HEK293T (cell line): ENCODE data around the gene FBXW5.

ENCODE experiments used
- CTCF ChIA-PET: fragments of 350-600 bp; formaldehyde crosslinking; extraction: SDS; loops from one replicate; lab custom pipeline; 2021; ENCODE audit warnings: antibody characterized with exemption, inconsistent platforms; lab: Yijun Ruan, JAX
- POLR2A ChIA-PET: fragments of 350-600 bp; formaldehyde crosslinking; extraction: SDS; loops from one replicate; lab custom pipeline; 2020; ENCODE audit warnings: antibody characterized with exemption, inconsistent platforms; lab: Yijun Ruan, JAX
- DNase-seq: peaks from one replicate; pipeline ENCODE4 v3.0.0; 2012; ENCODE audit warnings: mixed read lengths; ENCODE audit errors: extremely low spot score
- ARNT ChIP-seq: fragments of 450-650 bp; IDR thresholded peaks from 2 replicates; pipeline ENCODE4 v1.6.1; 2017; ENCODE audit warnings: mild to moderate bottlenecking
- BHLHE40 ChIP-seq: fragments of 450-650 bp; IDR thresholded peaks from 2 replicates; pipeline ENCODE4 v1.6.1; 2016; ENCODE audit warnings: mild to moderate bottlenecking, moderate library complexity, borderline replicate concordance
- CTBP1 ChIP-seq: fragments of 450-650 bp; IDR thresholded peaks from 2 replicates; pipeline ENCODE4 v1.6.1; 2016; ENCODE audit warnings: borderline replicate concordance
- ELF4 ChIP-seq: fragments of 450-650 bp; IDR thresholded peaks from 2 replicates; pipeline ENCODE4 v1.6.1; 2017; ENCODE audit warnings: antibody characterized with exemption
- FOXA1 ChIP-seq: fragments of 450-650 bp; IDR thresholded peaks from 2 replicates; pipeline ENCODE4 v1.6.1; 2016; ENCODE audit warnings: mild to moderate bottlenecking
- FOXK2 ChIP-seq: fragments of 450-650 bp; IDR thresholded peaks from 2 replicates; pipeline ENCODE4 v1.6.1; 2016; ENCODE audit warnings: mild to moderate bottlenecking
- FOXM1 ChIP-seq: fragments of 450-650 bp; IDR thresholded peaks from 2 replicates; pipeline ENCODE4 v1.6.1; 2017; ENCODE audit warnings: mild to moderate bottlenecking, borderline replicate concordance
- HDGF ChIP-seq: fragments of 450-650 bp; IDR thresholded peaks from 2 replicates; pipeline ENCODE4 v1.6.1; 2017; ENCODE audit warnings: antibody characterized with exemption, borderline replicate concordance
- L3MBTL2 ChIP-seq: fragments of 450-650 bp; conservative IDR thresholded peaks from 2 replicates; pipeline ENCODE4 v1.6.1; 2016; ENCODE audit warnings: mild to moderate bottlenecking
- LEF1 ChIP-seq: fragments of 450-650 bp; IDR thresholded peaks from 2 replicates; pipeline ENCODE4 v1.6.1; 2017; ENCODE audit warnings: mild to moderate bottlenecking, borderline replicate concordance
- NFRKB ChIP-seq: fragments of 450-650 bp; IDR thresholded peaks from 2 replicates; pipeline ENCODE4 v1.6.1; 2016; ENCODE audit warnings: mild to moderate bottlenecking, moderate library complexity
- SP1 ChIP-seq: fragments of 450-650 bp; IDR thresholded peaks from 2 replicates; pipeline ENCODE4 v1.6.1; 2017
- SUZ12 ChIP-seq: fragments of 450-650 bp; IDR thresholded peaks from 2 replicates; pipeline ENCODE4 v1.6.1; 2016; ENCODE audit warnings: mild to moderate bottlenecking
- TARDBP ChIP-seq: fragments of 450-650 bp; IDR thresholded peaks from 2 replicates; pipeline ENCODE4 v1.6.1; 2016
- ZNF384 ChIP-seq: fragments of 450-650 bp; IDR thresholded peaks from 2 replicates; pipeline ENCODE4 v1.6.1; 2016
- TF ChIP-seq, protein P1 (sequence below): fragments of 450-650 bp; IDR thresholded peaks from 2 replicates; pipeline ENCODE4 v1.6.1; 2016

Gene FBXW5

GRCh38 chr9:136910197-136910900 lies 34.2 kb downstream of the FBXW5 start:
- DNase-seq, result no peak
- ChIA-PET POLR2A (no interaction called here), CTCF (no interaction called here)
- TF ChIP-seq SP1, result no peak
- TF ChIP-seq FOXM1, result no peak
- TF ChIP-seq L3MBTL2, result no peak
- TF ChIP-seq ARNT, result no peak
- TF ChIP-seq FOXA1, result no peak
- TF ChIP-seq FOXK2, result no peak
- no peak for TF ChIP-seq NFRKB
- TF ChIP-seq CTBP1, result no peak
- no peak for TF ChIP-seq LEF1
- TF ChIP-seq, protein P1, sequence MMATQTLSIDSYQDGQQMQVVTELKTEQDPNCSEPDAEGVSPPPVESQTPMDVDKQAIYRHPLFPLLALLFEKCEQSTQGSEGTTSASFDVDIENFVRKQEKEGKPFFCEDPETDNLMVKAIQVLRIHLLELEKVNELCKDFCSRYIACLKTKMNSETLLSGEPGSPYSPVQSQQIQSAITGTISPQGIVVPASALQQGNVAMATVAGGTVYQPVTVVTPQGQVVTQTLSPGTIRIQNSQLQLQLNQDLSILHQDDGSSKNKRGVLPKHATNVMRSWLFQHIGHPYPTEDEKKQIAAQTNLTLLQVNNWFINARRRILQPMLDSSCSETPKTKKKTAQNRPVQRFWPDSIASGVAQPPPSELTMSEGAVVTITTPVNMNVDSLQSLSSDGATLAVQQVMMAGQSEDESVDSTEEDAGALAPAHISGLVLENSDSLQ, result no peak
- no peak for TF ChIP-seq TARDBP
- TF ChIP-seq ZNF384, result no peak
- TF ChIP-seq BHLHE40, result no peak

GRCh38 chr9:136907011-136907914 lies 37.3 kb downstream of the FBXW5 start:
- no peak for TF ChIP-seq ELF4
- no peak for TF ChIP-seq FOXM1
- no peak for TF ChIP-seq SUZ12
- no peak for TF ChIP-seq NFRKB
- TF ChIP-seq ZNF384, result no peak
- no peak for TF ChIP-seq CTBP1
- TF ChIP-seq LEF1, result no peak
- TF ChIP-seq FOXA1, result no peak
- no peak for TF ChIP-seq BHLHE40
- TF ChIP-seq L3MBTL2, result no peak
- no peak for TF ChIP-seq SP1
- TF ChIP-seq FOXK2, result no peak
- no peak for TF ChIP-seq TARDBP
- TF ChIP-seq, protein P1, result no peak
- no peak for TF ChIP-seq ARNT
- no peak for TF ChIP-seq HDGF
- ChIA-PET POLR2A (no interaction called here), CTCF (no interaction called here)
- no peak for DNase-seq

DNA sequence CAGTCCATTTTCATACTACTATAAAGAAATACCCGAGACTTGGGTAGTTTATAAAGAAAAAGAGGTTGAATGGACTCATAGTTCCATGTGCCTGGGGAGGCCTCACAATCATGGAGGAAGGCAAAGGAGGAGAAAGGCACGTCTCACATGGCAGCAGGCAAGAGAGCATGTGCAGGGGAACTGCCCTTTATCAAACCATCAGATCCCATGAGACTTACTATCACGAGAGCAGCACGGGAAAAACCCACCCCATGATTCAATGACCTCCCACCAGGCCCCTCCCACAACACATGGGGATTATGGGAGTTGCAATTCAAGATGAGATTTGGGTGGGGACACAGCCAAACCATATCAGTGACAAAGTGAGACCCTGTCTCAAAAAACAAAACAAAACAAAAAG lies 38.3 kb downstream of the FBXW5 start:
- no peak for TF ChIP-seq FOXK2
- no peak for TF ChIP-seq LEF1
- TF ChIP-seq TARDBP, result no peak
- no peak for TF ChIP-seq ARNT
- no peak for TF ChIP-seq SP1
- TF ChIP-seq ELF4, result no peak
- TF ChIP-seq L3MBTL2, result no peak
- TF ChIP-seq SUZ12, result no peak
- TF ChIP-seq FOXA1, result no peak
- TF ChIP-seq, protein P1, result no peak
- TF ChIP-seq FOXM1, result no peak
- TF ChIP-seq NFRKB, result no peak
- TF ChIP-seq HDGF, result no peak
- no peak for TF ChIP-seq BHLHE40
- TF ChIP-seq CTBP1, result no peak
- no peak for TF ChIP-seq ZNF384
- ChIA-PET POLR2A (no interaction called here), CTCF (no interaction called here)
- DNase-seq, result no peak

DNA sequence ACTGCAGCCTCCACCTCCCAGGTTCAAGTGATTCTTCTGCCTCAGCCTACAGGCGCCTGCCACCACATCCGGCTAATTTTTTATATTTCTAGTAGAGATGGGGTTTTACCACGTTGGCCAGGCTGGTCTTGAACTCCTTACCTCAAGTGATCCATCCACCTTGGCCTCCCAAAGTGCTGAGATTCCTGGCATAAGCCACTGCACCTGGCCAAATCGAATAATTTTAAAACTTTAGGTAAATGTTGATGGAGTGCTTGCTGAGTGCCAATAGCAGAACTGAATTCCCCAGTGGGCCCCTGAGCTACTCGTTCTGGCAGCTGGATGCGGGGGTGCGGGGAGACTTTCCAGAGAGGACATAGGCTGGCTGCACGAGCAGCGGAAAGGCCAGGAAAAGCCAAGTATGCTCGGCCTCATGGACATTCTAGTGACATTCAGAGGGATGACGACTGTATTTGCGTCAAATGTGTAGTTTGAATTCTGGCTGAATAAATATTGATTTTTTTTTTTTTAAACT lies 41.4 kb downstream of the FBXW5 start:
- no peak for DNase-seq
- ChIA-PET POLR2A (no interaction called here), CTCF (no interaction called here)
- TF ChIP-seq L3MBTL2, result no peak
- no peak for TF ChIP-seq BHLHE40
- TF ChIP-seq ZNF384, result no peak
- no peak for TF ChIP-seq FOXM1
- TF ChIP-seq ELF4, result no peak
- no peak for TF ChIP-seq TARDBP
- no peak for TF ChIP-seq LEF1
- TF ChIP-seq NFRKB, result no peak

DNA sequence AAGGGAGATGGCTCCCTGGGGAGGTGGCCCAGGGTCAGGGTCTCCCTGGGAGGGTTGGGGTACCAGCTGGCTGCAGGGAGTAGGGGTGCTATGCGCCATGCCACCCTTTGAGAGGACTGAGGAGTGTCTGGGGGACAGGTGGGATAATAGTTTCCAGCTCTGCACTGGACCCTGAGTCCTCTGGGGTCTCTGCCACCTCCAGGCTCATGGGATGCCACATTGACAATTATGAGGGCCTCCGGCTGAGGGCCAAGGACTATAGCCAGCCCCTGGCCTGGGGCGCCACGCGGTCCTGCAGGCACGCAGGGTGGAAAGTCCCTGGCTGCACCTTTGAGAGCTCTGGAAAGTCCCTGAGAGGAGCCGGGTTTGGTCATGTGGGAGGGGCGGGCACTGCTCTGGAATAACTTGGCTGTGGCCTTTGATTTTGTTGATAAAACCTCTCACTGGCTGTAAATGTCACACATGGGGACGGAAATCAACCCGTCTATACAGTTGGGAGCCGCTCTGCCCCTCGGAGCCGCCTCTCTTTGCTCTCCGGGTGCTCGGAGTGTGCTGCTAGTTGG lies 42.2 kb downstream of the FBXW5 start:
- ChIA-PET POLR2A (no interaction called here), CTCF (no interaction called here)
- DNase-seq, result no peak
- TF ChIP-seq, protein P1, result no peak
- TF ChIP-seq ZNF384 (no peak), NFRKB (no peak), HDGF (no peak), CTBP1 (no peak), FOXM1 (no peak)
